Mucosa of stomach (tissue), 1 donor: ENCODE measurements around the gene MAD1L1.

Experiments used
- H3K27me3 ChIP-seq: one replicate; pipeline ENCODE4 v1.7.0; 2013; ENCODE audit warnings: mild to moderate bottlenecking, low read length; ENCODE audit not compliant: control insufficient read depth, insufficient read depth
- H3K36me3 ChIP-seq: one replicate; pipeline ENCODE4 v1.7.0; 2013; ENCODE audit warnings: low read length; ENCODE audit not compliant: control insufficient read depth, insufficient read depth
- H3K4me1 ChIP-seq: one replicate; pipeline ENCODE4 v1.7.0; 2013; ENCODE audit warnings: mild to moderate bottlenecking, low read length; ENCODE audit not compliant: control insufficient read depth, insufficient read depth
- H3K4me3 ChIP-seq: one replicate; pipeline ENCODE4 v1.7.0; 2013; ENCODE audit warnings: low read length
- H3K9ac ChIP-seq: one replicate; pipeline ENCODE4 v1.7.0; 2013; ENCODE audit warnings: mild to moderate bottlenecking, low read length, moderate library complexity
- H3K9me3 ChIP-seq: one replicate; pipeline ENCODE4 v1.7.0; 2013; ENCODE audit warnings: mild to moderate bottlenecking, low read length, moderate library complexity; ENCODE audit not compliant: control insufficient read depth
- donor health status: Pancreatic carcinoma.

Gene MAD1L1

GRCh38 chr7:1992554-1992953, 240.2 kb downstream of the MAD1L1 start:
- Histone ChIP-seq H3K4me3 (no peak overlapping the region), H3K9ac (no peak overlapping the region), H3K36me3 (no peaks in the 10 kb centered on the region), H3K4me1 (no peaks in the 10 kb centered on the region), H3K27me3 (no peaks in the 10 kb centered on the region), H3K9me3 (no peaks in the 10 kb centered on the region)

DNA sequence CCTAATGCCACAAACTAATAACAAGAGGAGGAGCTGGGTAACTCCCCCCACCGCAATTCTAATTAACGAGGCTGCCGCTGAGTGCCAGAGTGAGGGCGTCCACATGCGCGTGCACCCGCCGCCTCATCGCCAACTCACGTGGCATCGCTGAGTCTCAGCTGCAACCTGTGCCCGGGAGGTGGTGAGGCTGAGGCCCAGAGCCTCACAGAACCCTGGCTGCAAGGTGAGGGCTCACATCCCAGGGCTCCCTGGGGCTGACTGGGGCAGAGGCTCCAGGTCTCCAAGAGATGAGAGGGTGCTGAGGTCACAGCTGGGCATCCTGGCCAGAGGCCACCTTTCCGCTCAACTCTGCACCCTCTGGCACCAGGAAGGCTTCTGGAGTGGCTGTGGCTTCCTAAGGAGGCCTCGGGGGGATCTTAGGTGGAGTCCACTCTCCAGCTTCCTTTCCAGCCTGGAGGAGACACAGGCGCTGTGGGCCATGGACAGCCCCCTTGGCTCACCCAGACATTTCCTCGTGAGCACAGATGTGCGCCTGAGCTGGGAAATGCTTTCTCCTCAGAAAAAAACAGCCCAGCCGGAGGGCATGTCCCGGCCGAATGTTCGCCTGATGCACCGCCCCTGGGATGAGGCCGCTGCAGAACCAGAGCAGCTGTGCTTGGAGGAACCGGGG, 242.6 kb downstream of the MAD1L1 start:
- no peaks in the 10 kb centered on the region for H3K27me3 ChIP-seq
- no peaks in the 10 kb centered on the region for H3K4me1 ChIP-seq
- H3K9ac ChIP-seq: no peak overlapping the region
- H3K9me3 ChIP-seq: no peaks in the 10 kb centered on the region
- H3K4me3 ChIP-seq: no peak overlapping the region
- no peaks in the 10 kb centered on the region for H3K36me3 ChIP-seq

GRCh38 chr7:1989049-1989860, 243.5 kb downstream of the MAD1L1 start:
- Histone ChIP-seq H3K4me1 (no peaks in the 10 kb centered on the region), H3K4me3 (no peak overlapping the region), H3K9ac (no peak overlapping the region), H3K27me3 (no peaks in the 10 kb centered on the region), H3K36me3 (no peaks in the 10 kb centered on the region), H3K9me3 (no peaks in the 10 kb centered on the region)

DNA sequence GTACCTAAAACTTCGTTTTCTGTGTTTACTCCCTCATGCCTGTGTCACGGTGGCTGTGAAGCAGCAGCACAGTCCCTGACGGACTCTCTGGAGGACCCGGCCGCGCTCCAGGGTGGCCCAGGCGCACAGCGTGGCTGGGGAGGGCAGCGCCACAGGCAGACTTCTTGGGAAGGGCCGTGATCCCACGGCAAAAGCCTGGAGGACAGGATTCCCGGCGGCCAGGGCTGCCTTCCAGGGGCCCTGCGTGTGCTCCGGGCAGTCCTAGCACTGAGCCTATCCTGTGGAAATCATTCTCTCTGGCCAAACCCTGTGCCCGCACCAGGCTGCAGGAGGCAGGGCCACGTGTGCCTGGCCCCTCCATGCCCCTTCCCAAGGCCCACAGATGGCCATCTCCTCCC, 244.2 kb downstream of the MAD1L1 start:
- Histone ChIP-seq H3K4me3 (no peak overlapping the region), H3K27me3 (no peaks in the 10 kb centered on the region), H3K4me1 (no peaks in the 10 kb centered on the region), H3K9ac (no peak overlapping the region), H3K36me3 (no peaks in the 10 kb centered on the region), H3K9me3 (no peaks in the 10 kb centered on the region)

DNA sequence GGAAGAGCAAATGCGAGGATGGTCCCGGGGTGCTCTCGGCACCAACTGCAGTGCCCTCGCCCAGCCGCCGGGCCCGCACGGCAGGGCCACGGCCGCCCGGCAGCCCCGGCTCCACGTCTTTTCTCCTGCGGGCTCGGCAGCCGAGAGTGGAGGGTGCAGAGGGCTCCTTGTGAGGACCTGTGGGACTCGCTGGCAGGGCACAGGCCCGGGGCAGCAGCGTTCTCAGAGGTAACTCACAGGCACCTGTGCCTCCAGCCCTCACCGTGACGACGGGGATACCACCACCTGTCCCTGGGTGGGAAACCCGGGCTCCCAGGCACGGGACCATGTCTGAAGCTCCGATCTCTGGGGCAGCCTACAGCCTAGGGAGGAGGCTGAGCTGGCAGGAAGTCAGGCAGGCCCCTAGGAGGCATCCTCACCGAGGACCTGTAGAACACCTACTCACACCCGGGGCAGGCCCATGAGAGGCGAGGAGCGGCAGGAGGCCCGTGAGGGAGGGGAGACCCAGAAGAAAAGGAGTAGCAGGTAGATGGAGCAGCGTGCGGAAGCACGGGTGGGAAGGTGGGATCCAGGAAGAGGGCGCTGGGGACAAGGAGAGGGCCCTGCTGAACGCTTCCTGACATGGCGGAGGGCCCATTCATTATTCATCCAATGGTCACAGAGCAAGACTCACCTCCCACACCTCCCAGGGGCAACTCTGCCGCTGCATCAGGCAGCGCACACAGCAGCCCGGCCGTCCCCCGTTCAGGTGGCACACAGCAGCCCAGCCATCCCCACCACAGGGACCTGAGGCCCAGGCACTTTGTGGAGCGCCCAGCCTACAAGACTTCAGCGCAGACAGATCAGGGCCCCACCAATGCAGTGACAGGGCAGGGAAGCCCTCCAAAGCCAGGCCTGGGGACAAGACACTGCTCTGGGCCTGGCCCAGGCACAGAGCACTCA, 244.9 kb downstream of the MAD1L1 start:
- Histone ChIP-seq H3K36me3 (no peaks in the 10 kb centered on the region), H3K4me3 (no peak overlapping the region), H3K27me3 (no peaks in the 10 kb centered on the region), H3K9ac (no peak overlapping the region), H3K9me3 (no peaks in the 10 kb centered on the region), H3K4me1 (no peaks in the 10 kb centered on the region)

DNA sequence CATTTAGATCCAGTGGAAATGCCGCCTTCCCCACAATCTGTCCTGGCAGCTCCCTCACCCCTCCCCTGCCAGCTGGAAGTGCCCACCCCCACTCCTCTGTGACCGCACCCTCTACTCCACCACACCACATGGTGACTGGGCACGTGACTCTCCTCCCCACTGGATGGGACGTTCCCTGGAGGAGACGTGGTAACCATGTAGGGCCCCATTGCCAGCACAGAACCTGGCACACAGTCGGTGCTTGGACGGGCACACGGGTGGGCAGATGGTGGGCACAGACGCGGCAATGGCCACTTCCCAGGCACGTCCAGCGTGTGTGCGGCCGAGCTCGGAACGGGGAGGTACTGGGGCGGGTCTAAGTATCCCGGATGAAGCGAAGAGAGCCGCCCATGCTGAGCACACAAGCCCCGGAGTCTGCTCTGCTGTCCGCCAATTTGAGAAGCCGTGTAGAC, 245.6 kb downstream of the MAD1L1 start:
- Histone ChIP-seq H3K9ac (no peak overlapping the region), H3K27me3 (no peaks in the 10 kb centered on the region), H3K4me1 (no peaks in the 10 kb centered on the region), H3K9me3 (no peaks in the 10 kb centered on the region), H3K36me3 (no peaks in the 10 kb centered on the region), H3K4me3 (no peak overlapping the region)

GRCh38 chr7:1986366-1987083, 246.2 kb downstream of the MAD1L1 start:
- no peaks in the 10 kb centered on the region for H3K4me1 ChIP-seq
- no peak overlapping the region for H3K9ac ChIP-seq
- H3K4me3 ChIP-seq: no peak overlapping the region
- H3K9me3 ChIP-seq: no peaks in the 10 kb centered on the region
- H3K27me3 ChIP-seq: no peaks in the 10 kb centered on the region
- H3K36me3 ChIP-seq: no peaks in the 10 kb centered on the region

DNA sequence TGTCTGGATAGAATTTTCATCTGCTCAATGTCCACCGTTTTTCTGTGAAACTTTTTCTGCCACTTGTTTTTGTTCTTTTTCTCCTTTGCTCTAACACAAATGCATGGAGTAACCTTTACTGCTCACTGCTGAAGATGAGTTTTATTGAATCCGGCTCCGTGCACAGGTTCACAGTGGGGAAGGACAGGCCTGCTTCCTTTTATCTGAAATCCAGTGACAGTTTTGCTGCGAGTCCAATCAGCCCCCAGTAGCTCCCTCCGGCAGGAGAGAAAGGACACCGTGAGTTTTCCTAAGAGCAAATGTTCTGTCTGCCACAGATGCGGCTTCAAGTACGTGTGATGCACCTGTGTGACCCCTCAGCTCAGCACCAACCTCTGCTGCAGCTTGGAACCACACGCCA, 246.8 kb downstream of the MAD1L1 start:
- Histone ChIP-seq H3K36me3 (no peaks in the 10 kb centered on the region), H3K9ac (no peak overlapping the region), H3K9me3 (no peaks in the 10 kb centered on the region), H3K4me3 (no peak overlapping the region), H3K27me3 (no peaks in the 10 kb centered on the region), H3K4me1 (no peaks in the 10 kb centered on the region)

DNA sequence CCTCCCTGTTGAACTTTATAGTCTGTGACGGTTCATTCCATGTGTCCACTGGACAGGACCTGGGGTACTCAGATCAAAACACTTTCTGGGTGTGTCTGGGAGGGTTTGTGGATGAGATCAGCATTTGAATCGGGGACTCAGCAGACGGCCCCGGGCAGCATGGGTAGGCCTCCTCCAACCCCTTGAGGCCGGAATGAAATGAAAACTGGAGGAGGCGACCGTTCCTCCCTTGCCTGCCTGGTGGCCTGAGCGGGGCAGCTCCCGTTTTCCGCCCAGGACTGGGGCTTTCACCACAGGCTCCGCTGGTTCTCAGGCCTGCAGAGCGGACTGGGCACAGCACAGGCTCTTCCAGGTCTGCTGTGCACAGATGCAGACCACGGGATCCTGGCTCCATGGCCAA, 247.7 kb downstream of the MAD1L1 start:
- Histone ChIP-seq H3K9ac (no peak overlapping the region), H3K9me3 (no peaks in the 10 kb centered on the region), H3K4me3 (no peak overlapping the region), H3K36me3 (no peaks in the 10 kb centered on the region), H3K4me1 (no peaks in the 10 kb centered on the region), H3K27me3 (no peaks in the 10 kb centered on the region)

- Histone ChIP-seq H3K36me3 (no peaks in the 10 kb centered on the region), H3K4me1 (no peaks in the 10 kb centered on the region), H3K9me3 (no peaks in the 10 kb centered on the region), H3K27me3 (no peaks in the 10 kb centered on the region), H3K9ac (no peak overlapping the region), H3K4me3 (no peak overlapping the region)
These were observed 250.9 kb downstream of the MAD1L1 start for GRCh38 chr7:1981878-1982230.

GRCh38 chr7:1981201-1981877, 251.4 kb downstream of the MAD1L1 start:
- H3K36me3 ChIP-seq: no peaks in the 10 kb centered on the region
- no peaks in the 10 kb centered on the region for H3K27me3 ChIP-seq
- H3K9ac ChIP-seq: no peak overlapping the region
- H3K4me3 ChIP-seq: no peak overlapping the region
- H3K9me3 ChIP-seq: no peaks in the 10 kb centered on the region
- H3K4me1 ChIP-seq: no peaks in the 10 kb centered on the region
